Neutrophil (primary cell): ENCODE data around the gene MYOZ2.

Experiments used
- H3K27ac ChIP-seq: fragments of 200-600 bp; sonication (generic); 2 replicates; pipeline ENCODE4 v1.5.1; 2016; ENCODE audit warnings: mild to moderate bottlenecking, moderate library complexity
- H3K27me3 ChIP-seq: fragments of 200-600 bp; sonication (generic); 2 replicates; pipeline ENCODE4 v1.6.0; 2016; ENCODE audit warnings: mild to moderate bottlenecking
- H3K36me3 ChIP-seq: fragments of 200-600 bp; sonication (generic); 2 replicates; pipeline ENCODE4 v1.5.1; 2017
- H3K4me1 ChIP-seq, 2 experiments: fragments of 200-600 bp in 1 of 2; sonication (generic) in 1 of 2; 1 replicate in 1 of 2; 2 replicates in 1 of 2; pipeline versions ENCODE4 v1.5.1 to v1.6.1; 2013 to 2016; ENCODE audit warnings: low read depth in 1 of 2, low read length in 1 of 2, mild to moderate bottlenecking in 1 of 2, moderate library complexity in 1 of 2; ENCODE audit not compliant: control insufficient read depth in 1 of 2, insufficient read depth in 1 of 2
- H3K4me3 ChIP-seq, 2 experiments: fragments of 200-600 bp in 1 of 2; sonication (generic) in 1 of 2; 1 replicate in 1 of 2; 2 replicates in 1 of 2; pipeline ENCODE4 v1.5.1; 2013 to 2016; ENCODE audit warnings: low read depth in 1 of 2, low read length in 1 of 2, mild to moderate bottlenecking in 1 of 2, moderate library complexity in 1 of 2
- H3K9me3 ChIP-seq: fragments of 200-600 bp; sonication (generic); 2 replicates; pipeline ENCODE4 v1.5.1; 2016
- TF ChIP-seq, protein P1 (sequence below): fragments of 200-600 bp; sonication (generic); IDR thresholded peaks from 2 replicates; pipeline ENCODE4 v1.5.1; 2016; ENCODE audit warnings: antibody characterized with exemption

MYOZ2 gene

DNA sequence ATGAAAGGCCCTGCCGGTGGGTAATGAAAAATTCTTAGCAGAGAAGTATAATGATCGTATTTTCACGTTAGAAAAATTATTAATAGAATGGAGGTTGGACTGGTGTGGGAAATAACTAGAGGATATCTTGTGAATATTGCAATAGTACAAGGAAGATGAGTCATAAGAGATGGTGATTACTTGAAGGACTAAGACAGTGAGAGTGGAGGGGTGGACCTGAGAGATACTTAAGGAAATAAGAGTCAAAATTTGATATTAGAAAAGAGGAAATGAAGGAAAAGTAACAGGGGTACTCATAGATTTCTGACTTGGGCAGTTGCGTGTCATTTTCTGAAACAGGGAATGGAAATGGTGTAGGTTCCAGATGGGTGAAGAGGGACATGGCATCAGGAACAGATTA is 75.1 kb downstream of the MYOZ2 start:
- H3K9me3 ChIP-seq, result no peaks in the 10 kb centered on the region
- no peak overlapping the region for H3K4me3 ChIP-seq
- TF ChIP-seq, protein P1, sequence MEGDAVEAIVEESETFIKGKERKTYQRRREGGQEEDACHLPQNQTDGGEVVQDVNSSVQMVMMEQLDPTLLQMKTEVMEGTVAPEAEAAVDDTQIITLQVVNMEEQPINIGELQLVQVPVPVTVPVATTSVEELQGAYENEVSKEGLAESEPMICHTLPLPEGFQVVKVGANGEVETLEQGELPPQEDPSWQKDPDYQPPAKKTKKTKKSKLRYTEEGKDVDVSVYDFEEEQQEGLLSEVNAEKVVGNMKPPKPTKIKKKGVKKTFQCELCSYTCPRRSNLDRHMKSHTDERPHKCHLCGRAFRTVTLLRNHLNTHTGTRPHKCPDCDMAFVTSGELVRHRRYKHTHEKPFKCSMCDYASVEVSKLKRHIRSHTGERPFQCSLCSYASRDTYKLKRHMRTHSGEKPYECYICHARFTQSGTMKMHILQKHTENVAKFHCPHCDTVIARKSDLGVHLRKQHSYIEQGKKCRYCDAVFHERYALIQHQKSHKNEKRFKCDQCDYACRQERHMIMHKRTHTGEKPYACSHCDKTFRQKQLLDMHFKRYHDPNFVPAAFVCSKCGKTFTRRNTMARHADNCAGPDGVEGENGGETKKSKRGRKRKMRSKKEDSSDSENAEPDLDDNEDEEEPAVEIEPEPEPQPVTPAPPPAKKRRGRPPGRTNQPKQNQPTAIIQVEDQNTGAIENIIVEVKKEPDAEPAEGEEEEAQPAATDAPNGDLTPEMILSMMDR, result no peak
- peaks cover 15 to 18% of the 10 kb centered on the region in 2 experiments for H3K4me1 ChIP-seq
- H3K36me3 ChIP-seq, result no peaks in the 10 kb centered on the region
- peaks cover 37% of the 10 kb centered on the region for H3K27me3 ChIP-seq
- no peak overlapping the region for H3K27ac ChIP-seq

DNA sequence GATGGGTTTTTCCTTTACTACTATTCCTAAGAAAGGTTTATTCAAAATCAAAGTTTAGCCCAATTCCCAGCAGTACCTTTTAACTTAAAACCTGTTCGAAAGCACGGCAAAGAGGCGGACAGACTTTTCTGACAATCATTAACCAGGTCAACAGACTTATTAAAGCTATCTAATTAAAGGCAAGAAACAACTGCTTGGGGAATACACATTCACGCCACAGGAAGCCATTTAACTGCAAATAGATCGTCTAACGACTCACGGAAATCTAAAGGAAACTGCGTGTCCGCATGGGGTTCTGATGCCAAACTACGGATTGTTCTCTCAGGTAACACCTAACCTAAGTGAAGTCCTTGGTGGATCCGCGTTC is 76.2 kb downstream of the MYOZ2 start:
- TF ChIP-seq, protein P1, result no peak
- Histone ChIP-seq H3K36me3 (no peaks in the 10 kb centered on the region), H3K27ac (no peak overlapping the region), H3K9me3 (no peaks in the 10 kb centered on the region), H3K4me1 (peaks cover 15 to 18% of the 10 kb centered on the region in 2 experiments), H3K4me3 (peak overlapping the region; percentile 66 to 74), H3K27me3 (peaks cover 37% of the 10 kb centered on the region)

DNA sequence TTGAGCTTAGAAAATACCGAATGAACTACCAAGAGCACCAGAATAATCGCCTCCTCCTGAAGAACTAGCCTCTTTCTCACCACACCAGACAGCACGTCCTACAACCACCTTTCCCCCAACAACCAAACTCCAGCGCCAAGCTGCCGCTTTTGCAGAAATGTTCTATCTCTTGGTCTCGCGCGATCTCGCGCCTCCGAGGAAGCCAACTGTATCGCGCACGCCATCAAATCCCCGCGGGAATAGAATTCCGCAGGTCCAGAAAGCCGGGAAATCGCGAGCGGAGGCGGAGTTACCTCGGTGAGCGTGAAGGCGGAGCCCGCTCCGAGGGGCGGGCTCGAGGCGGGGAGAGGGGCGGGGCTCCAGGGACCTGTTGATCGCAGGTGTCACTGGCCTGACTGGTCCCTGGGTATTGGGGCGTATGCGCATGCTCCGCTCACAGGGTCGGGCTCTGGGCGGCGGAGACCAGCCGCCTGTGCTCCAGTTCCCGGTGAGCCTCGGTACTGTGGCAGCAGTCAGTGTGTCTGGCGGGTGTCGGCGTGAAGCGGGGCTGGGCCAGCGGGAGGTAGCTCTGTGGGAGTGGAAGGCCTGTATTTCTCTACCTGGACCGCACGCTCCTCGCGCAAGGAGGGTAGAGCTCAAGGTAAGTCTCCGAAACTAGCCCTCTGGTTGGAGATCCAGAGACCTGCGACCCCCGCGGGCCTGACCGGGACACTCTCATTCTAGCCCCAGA is 76.8 kb downstream of the MYOZ2 start, which contains the start of gene USP53:
Gene USP53, plus strand, starts transcription at position 480 of the 730 bp plus-strand sequence. CDS start 27,047 bp downstream, outside the sequence.
- peak within 1 kb of the TSS; percentile 64 for H3K27ac ChIP-seq
- H3K27me3 ChIP-seq, result peaks cover 37% of the 10 kb centered on the region
- peaks cover 15 to 18% of the 10 kb centered on the region in 2 experiments for H3K4me1 ChIP-seq
- TF ChIP-seq, protein P1, result no peak
- no peaks in the 10 kb centered on the region for H3K9me3 ChIP-seq
- H3K36me3 ChIP-seq, result no peaks in the 10 kb centered on the region
- peak within 1 kb of the TSS; percentile 66 to 74 for H3K4me3 ChIP-seq

DNA sequence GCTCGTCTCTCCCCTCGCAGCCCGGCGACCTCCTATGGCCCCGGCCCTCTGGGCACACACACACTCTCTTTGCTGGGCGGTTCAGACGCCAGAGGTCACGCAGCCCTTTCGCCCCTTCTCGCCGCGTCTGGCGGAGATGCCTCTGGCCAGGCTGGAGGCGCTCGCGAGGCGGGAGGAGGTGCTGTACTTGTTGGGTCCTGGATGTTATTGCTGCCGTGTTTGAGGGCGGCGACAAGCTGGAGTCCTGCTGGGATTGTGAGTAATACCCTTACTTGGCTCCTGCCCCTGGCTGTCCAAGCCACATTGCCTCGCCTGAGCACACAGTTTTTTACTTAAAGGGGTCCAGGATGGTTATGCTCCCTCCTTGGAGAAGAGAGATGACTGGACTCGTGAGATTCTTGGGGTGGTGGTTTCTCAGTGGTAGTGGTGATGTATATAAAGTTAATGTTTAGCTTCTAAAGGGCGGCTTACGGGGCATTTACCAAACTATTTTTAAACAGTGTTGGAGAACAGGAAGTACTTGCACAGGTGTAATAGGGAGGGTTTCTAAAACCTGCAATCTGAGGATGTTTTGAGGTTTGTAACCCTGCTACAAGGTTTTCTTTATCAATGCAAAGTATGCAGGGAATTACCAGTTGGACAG is 77.5 kb downstream of the MYOZ2 start:
- Histone ChIP-seq H3K27ac (peak overlapping the region; percentile 64), H3K4me3 (peak overlapping the region; percentile 66 to 74), H3K27me3 (peaks cover 37% of the 10 kb centered on the region), H3K4me1 (peaks cover 15 to 18% of the 10 kb centered on the region in 2 experiments), H3K36me3 (no peaks in the 10 kb centered on the region), H3K9me3 (no peaks in the 10 kb centered on the region)
- TF ChIP-seq, protein P1, result no peak

DNA sequence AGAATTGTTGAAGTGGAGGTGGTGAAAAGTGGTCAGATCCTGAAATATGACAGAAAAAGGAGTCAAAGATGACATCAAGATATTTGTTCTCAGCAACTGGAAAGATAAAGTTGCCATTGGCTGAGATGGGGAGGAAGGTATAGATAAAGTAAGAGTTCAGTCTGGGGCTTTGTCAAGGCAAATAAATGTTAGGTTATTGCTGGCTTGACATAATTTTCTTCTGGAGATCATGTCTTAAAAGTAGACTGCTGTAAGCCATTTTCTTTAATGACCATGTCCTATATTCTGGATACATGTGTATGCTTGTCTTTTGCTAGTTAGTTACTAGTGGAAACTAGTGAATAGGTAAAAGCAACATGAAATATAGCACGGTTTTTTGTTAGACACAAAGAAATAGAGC is 82.5 kb downstream of the MYOZ2 start:
- H3K27ac ChIP-seq, result no peak overlapping the region
- H3K36me3 ChIP-seq, result no peaks in the 10 kb centered on the region
- peaks cover 7% of the 10 kb centered on the region in 2 experiments for H3K4me1 ChIP-seq
- peaks cover 7% of the 10 kb centered on the region for H3K27me3 ChIP-seq
- TF ChIP-seq, protein P1, result no peak
- no peak overlapping the region for H3K4me3 ChIP-seq
- H3K9me3 ChIP-seq, result no peaks in the 10 kb centered on the region
